ENCODE data around the gene FLT3.

FLT3 gene

GRCh38 chr13:28137596-28137995 is 37.2 kb upstream of the FLT3 start:
- no peak for TF ChIP-seq ZFX (IDR thresholded peaks at IDR 0.05)
- no peak for TF ChIP-seq CTCF (conservative IDR thresholded peaks at IDR 0.05)
- peak overlapping the region; percentile 91 for H3K27ac ChIP-seq

- no peak for TF ChIP-seq ZFX (IDR thresholded peaks at IDR 0.05)
- no peak for TF ChIP-seq CTCF (conservative IDR thresholded peaks at IDR 0.05)
- H3K27ac ChIP-seq = no peak overlapping the region
These were observed 36.5 kb upstream of the FLT3 start for GRCh38 chr13:28136916-28137315.

- H3K27ac ChIP-seq = no peak overlapping the region
- no peak for TF ChIP-seq CTCF (conservative IDR thresholded peaks at IDR 0.05)
- TF ChIP-seq ZFX (IDR thresholded peaks at IDR 0.05) = no peak
These were observed 31.3 kb upstream of the FLT3 start for GRCh38 chr13:28131646-28132045.

- TF ChIP-seq CTCF (conservative IDR thresholded peaks at IDR 0.05) (no peak), ZFX (IDR thresholded peaks at IDR 0.05) (no peak)
- no peak overlapping the region for H3K27ac ChIP-seq
These were observed 29.7 kb upstream of the FLT3 start for GRCh38 chr13:28129911-28130693.

GRCh38 chr13:28128926-28129325 is 28.6 kb upstream of the FLT3 start:
- TF ChIP-seq ZFX (IDR thresholded peaks at IDR 0.05) (no peak), CTCF (conservative IDR thresholded peaks at IDR 0.05) (no peak)
- H3K27ac ChIP-seq = no peak overlapping the region

GRCh38 chr13:28128030-28128429 is 27.7 kb upstream of the FLT3 start:
- TF ChIP-seq CTCF (conservative IDR thresholded peaks at IDR 0.05) (no peak), ZFX (IDR thresholded peaks at IDR 0.05) (no peak)
- H3K27ac ChIP-seq = no peak overlapping the region

GRCh38 chr13:28121224-28121623 is 20.8 kb upstream of the FLT3 start:
- TF ChIP-seq CTCF (conservative IDR thresholded peaks at IDR 0.05) = no peak

More at GRCh38 chr13:28121224-28121623, 20.8 kb upstream of the FLT3 start:
- no peak overlapping the region for H3K27ac ChIP-seq

Measured in C4-2B (cell line).